Activated naive CD4-positive, alpha-beta T cell treated with anti-CD3 and anti-CD28 coated beads, Interleukin-2, amount 50 U/mL, for 24 hours (primary cell): ENCODE data around the gene IL23A.
A peak's percentile ranks its signal among the peaks of the same experiment; 100 is the strongest.
"Not testable (repeated sequence)": the region's sequence is repeated elsewhere in the genome, so short reads cannot be mapped to it uniquely, and the experiment has no call there.

Source experiments
- H3K27ac Mint-ChIP-seq: one replicate; pipeline ENCODE4 v1.8.0; 2021; ENCODE audit warnings: mild to moderate bottlenecking, mixed read lengths
- H3K27me3 Mint-ChIP-seq: one replicate; pipeline ENCODE4 v1.8.0; 2021; ENCODE audit warnings: mixed read lengths
- H3K36me3 Mint-ChIP-seq: one replicate; pipeline ENCODE4 v1.8.0; 2021; ENCODE audit warnings: mixed read lengths
- H3K4me1 Mint-ChIP-seq: one replicate; pipeline ENCODE4 v1.8.0; 2021; ENCODE audit warnings: mixed read lengths
- H3K4me3 Mint-ChIP-seq: one replicate; pipeline ENCODE4 v1.8.0; 2021; ENCODE audit warnings: mild to moderate bottlenecking, mixed read lengths
- H3K9me3 Mint-ChIP-seq: one replicate; pipeline ENCODE4 v1.8.0; 2021; ENCODE audit warnings: mixed read lengths

The IL23A gene

GRCh38 chr12:56336361-56337167, 2.1 kb upstream of the IL23A start:
- H3K27ac Mint-ChIP-seq: peak overlapping the region; percentile 87
- H3K4me1 Mint-ChIP-seq: peaks cover 61% of the 10 kb centered on the region
- H3K4me3 Mint-ChIP-seq: no peak overlapping the region
- H3K36me3 Mint-ChIP-seq: peaks cover 6% of the 10 kb centered on the region
- H3K27me3 Mint-ChIP-seq: no peaks in the 10 kb centered on the region
- H3K9me3 Mint-ChIP-seq: no peaks in the 10 kb centered on the region

DNA sequence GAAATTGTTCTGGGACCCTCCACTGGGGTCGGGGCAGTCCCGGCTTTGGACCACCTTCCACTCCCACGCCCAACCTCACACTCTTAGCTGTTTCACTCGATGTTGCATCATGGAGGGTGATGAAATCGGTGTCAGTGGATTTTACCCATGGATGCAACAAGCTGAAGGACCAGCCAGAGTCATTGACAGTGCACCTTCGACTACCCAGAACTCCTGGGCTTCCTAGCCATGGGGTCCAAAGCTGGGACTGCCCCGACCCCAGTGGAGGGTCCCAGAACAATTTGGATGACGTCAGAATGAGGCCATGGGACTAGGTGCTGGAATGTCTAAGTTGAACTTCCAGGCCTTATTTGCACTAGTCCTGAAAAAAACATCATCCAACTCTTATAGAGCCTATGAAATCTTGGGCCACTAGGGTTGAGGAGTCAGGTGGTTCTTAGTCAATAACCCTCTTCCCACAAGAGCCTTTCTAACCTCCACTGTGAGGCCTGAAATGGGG, 882 bp upstream of the IL23A start:
- H3K4me3 Mint-ChIP-seq: peak overlapping the region; percentile 62
- no peaks in the 10 kb centered on the region for H3K27me3 Mint-ChIP-seq
- H3K4me1 Mint-ChIP-seq: peaks cover 56% of the 10 kb centered on the region
- H3K27ac Mint-ChIP-seq: peak overlapping the region; percentile 43
- no peaks in the 10 kb centered on the region for H3K9me3 Mint-ChIP-seq
- peaks cover 6% of the 10 kb centered on the region for H3K36me3 Mint-ChIP-seq

GRCh38 chr12:56339158-56339422, 406 bp downstream of the IL23A start:
- H3K27ac Mint-ChIP-seq: peak overlapping the region; percentile 100
- H3K36me3 Mint-ChIP-seq: peaks cover 12% of the 10 kb centered on the region
- H3K4me3 Mint-ChIP-seq: peak overlapping the region; percentile 96
- no peaks in the 10 kb centered on the region for H3K27me3 Mint-ChIP-seq
- no peaks in the 10 kb centered on the region for H3K9me3 Mint-ChIP-seq
- peaks cover 49% of the 10 kb centered on the region for H3K4me1 Mint-ChIP-seq

DNA sequence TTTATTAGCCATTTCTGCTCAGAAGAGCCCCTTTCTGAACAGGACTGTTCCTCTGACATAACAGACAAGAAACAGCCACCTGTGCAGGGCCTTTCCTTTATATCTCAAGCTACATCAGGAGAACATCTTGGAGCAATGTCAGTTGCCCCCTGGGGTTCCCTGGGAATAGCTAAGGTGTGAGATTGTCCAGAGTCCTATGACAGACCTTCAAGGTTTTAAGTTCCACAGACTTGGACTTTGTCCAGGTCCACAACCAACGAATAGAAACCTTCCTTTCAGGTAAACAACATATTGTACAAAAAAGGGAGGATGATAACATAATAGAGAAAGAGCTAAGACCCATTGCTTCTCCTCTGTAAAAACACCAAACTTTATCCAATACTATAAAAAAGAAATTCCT, 2.9 kb downstream of the IL23A start:
- peaks cover 45% of the 10 kb centered on the region for H3K4me1 Mint-ChIP-seq
- no peaks in the 10 kb centered on the region for H3K27me3 Mint-ChIP-seq
- H3K9me3 Mint-ChIP-seq: no peaks in the 10 kb centered on the region
- no peak overlapping the region for H3K4me3 Mint-ChIP-seq
- peak overlapping the region; percentile 92 for H3K27ac Mint-ChIP-seq
- peaks cover 12% of the 10 kb centered on the region for H3K36me3 Mint-ChIP-seq

GRCh38 chr12:56342290-56342689, 3.6 kb downstream of the IL23A start:
- peaks cover 39% of the 10 kb centered on the region for H3K4me1 Mint-ChIP-seq
- not testable (repeated sequence) for H3K4me3 Mint-ChIP-seq, H3K27me3 Mint-ChIP-seq, H3K27ac Mint-ChIP-seq, H3K9me3 Mint-ChIP-seq
- peaks cover 12% of the 10 kb centered on the region for H3K36me3 Mint-ChIP-seq

GRCh38 chr12:56346675-56347074, 8.0 kb downstream of the IL23A start:
- Mint-ChIP-seq H3K27me3 (no peaks in the 10 kb centered on the region), H3K27ac (no peak overlapping the region), H3K4me1 (peaks cover 1% of the 10 kb centered on the region)

GRCh38 chr12:56347255-56347654, 8.6 kb downstream of the IL23A start:
- H3K27me3 Mint-ChIP-seq, H3K27ac Mint-ChIP-seq, H3K9me3 Mint-ChIP-seq, H3K4me1 Mint-ChIP-seq, H3K4me3 Mint-ChIP-seq: not testable (repeated sequence)
- peaks cover 14% of the 10 kb centered on the region for H3K36me3 Mint-ChIP-seq

More at GRCh38 chr12:56346675-56347074, 8.0 kb downstream of the IL23A start:
- no peaks in the 10 kb centered on the region for H3K9me3 Mint-ChIP-seq
- no peak overlapping the region for H3K4me3 Mint-ChIP-seq
- peaks cover 14% of the 10 kb centered on the region for H3K36me3 Mint-ChIP-seq

DNA sequence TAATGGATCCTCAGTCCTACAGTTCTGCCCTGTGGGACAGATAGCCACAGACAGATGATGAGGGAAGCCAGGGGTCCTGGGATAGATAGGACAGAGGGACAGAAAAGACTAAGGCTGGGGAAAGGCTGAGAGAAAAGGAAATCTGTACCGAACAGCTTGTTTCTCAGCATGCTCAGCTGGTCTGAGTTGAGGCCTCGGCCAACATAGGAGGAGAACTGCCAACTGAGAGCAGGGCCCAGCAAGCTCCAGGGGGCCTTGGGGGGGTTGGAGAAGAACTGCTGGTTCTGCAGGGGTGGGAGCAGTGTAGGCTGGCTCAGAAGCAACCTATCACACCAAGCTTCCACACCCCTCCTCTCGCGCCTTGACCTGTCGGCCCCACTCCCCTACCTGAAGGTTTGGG, 10.1 kb downstream of the IL23A start:
- peak overlapping the region; percentile 17 for H3K27ac Mint-ChIP-seq
- no peaks in the 10 kb centered on the region for H3K27me3 Mint-ChIP-seq
- H3K4me1 Mint-ChIP-seq: no peaks in the 10 kb centered on the region
- H3K4me3 Mint-ChIP-seq: no peak overlapping the region
- no peaks in the 10 kb centered on the region for H3K9me3 Mint-ChIP-seq
- peaks cover 10% of the 10 kb centered on the region for H3K36me3 Mint-ChIP-seq

- Mint-ChIP-seq H3K4me3 (no peak overlapping the region), H3K4me1 (no peaks in the 10 kb centered on the region), H3K27me3 (no peaks in the 10 kb centered on the region), H3K27ac (peak overlapping the region; percentile 71), H3K36me3 (peaks cover 8% of the 10 kb centered on the region), H3K9me3 (no peaks in the 10 kb centered on the region)
These were observed 12.0 kb downstream of the IL23A start for GRCh38 chr12:56350662-56351061.

- Mint-ChIP-seq H3K9me3 (no peaks in the 10 kb centered on the region), H3K27me3 (no peaks in the 10 kb centered on the region), H3K4me1 (peaks cover 6% of the 10 kb centered on the region), H3K27ac (no peak overlapping the region), H3K36me3 (peaks cover 11% of the 10 kb centered on the region), H3K4me3 (no peak overlapping the region)
These were observed 12.6 kb downstream of the IL23A start for GRCh38 chr12:56351325-56351724.

GRCh38 chr12:56358836-56359532, 20.3 kb downstream of the IL23A start:
- Mint-ChIP-seq H3K27ac (peak overlapping the region; percentile 98), H3K4me3 (peak overlapping the region; percentile 94), H3K9me3 (no peaks in the 10 kb centered on the region), H3K27me3 (no peaks in the 10 kb centered on the region), H3K36me3 (peaks cover 3% of the 10 kb centered on the region), H3K4me1 (peaks cover 37% of the 10 kb centered on the region)

- H3K9me3 Mint-ChIP-seq: no peaks in the 10 kb centered on the region
- peaks cover 3% of the 10 kb centered on the region for H3K36me3 Mint-ChIP-seq
- H3K4me1 Mint-ChIP-seq: peaks cover 37% of the 10 kb centered on the region
- H3K27ac Mint-ChIP-seq: peak within 1 kb of the TSS; percentile 98
- H3K27me3 Mint-ChIP-seq: no peaks in the 10 kb centered on the region
- H3K4me3 Mint-ChIP-seq: peak within 1 kb of the TSS; percentile 94
These were observed 21.4 kb downstream of the IL23A start, which contains the start of gene STAT2 for GRCh38 chr12:56359851-56360767. STAT2 (minus strand) TSS chr12:56360107; CDS start chr12:56356571, 3,536 bp downstream.

GRCh38 chr12:56361487-56362129, 22.9 kb downstream of the IL23A start:
- H3K9me3 Mint-ChIP-seq: no peaks in the 10 kb centered on the region
- no peaks in the 10 kb centered on the region for H3K27me3 Mint-ChIP-seq
- H3K4me3 Mint-ChIP-seq: peak overlapping the region; percentile 94
- H3K36me3 Mint-ChIP-seq: no peaks in the 10 kb centered on the region
- peak overlapping the region; percentile 98 for H3K27ac Mint-ChIP-seq
- peaks cover 30% of the 10 kb centered on the region for H3K4me1 Mint-ChIP-seq

- H3K36me3 Mint-ChIP-seq: no peaks in the 10 kb centered on the region
- H3K9me3 Mint-ChIP-seq: no peaks in the 10 kb centered on the region
- H3K27ac Mint-ChIP-seq: no peak within 1 kb of the TSS
- no peaks in the 10 kb centered on the region for H3K27me3 Mint-ChIP-seq
- H3K4me1 Mint-ChIP-seq: peaks cover 30% of the 10 kb centered on the region
- H3K4me3 Mint-ChIP-seq: peak within 1 kb of the TSS; percentile 94
These were observed 23.7 kb downstream of the IL23A start, which contains the start of gene APOF for GRCh38 chr12:56362130-56363059. APOF (minus strand) TSS chr12:56362857; CDS start chr12:56362745, 112 bp downstream.
